Stimulated activated CD8-positive, alpha-beta memory T cell treated with anti-CD3 and anti-CD28 coated beads, Interleukin-4, amount 100 ng/mL, for 1 hour (primary cell): ENCODE data around the gene LRRC51.
A peak's percentile ranks its signal among the peaks of the same experiment; 100 is the strongest.

Experiments
- DNase-seq, 2 donors: peaks; one replicate each; pipeline ENCODE4 v3.0.0-alpha.2; 2020; ENCODE audit warnings: low read depth in 2 of 2, low spot score in 1 of 2

Gene LRRC51

GRCh38 chr11:72080326-72081183 is at the start of gene LRRC51, which contains the start of gene NUMA1:
Gene LRRC51 (plus strand): TSS chr11:72080850. CDS start chr11:72089084, 8,234 bp downstream.
Gene NUMA1 (minus strand): TSS chr11:72080542. CDS start chr11:72035943, 44,599 bp downstream.
- DNase-seq, result peak; percentile 92 to 96

- DNase-seq, result no peak
Observed at GRCh38 chr11:72036687-72037086, 44.0 kb upstream of the LRRC51 start.

GRCh38 chr11:72037554-72038311 is 42.9 kb upstream of the LRRC51 start:
- DNase-seq, result no peak

GRCh38 chr11:72038491-72038890 is 42.2 kb upstream of the LRRC51 start:
- no peak for DNase-seq

- no peak for DNase-seq
Observed at GRCh38 chr11:72039031-72039855, 41.4 kb upstream of the LRRC51 start.

- no peak for DNase-seq
Observed at GRCh38 chr11:72039856-72040401, 40.7 kb upstream of the LRRC51 start.

- DNase-seq, result peak; percentile 49 to 61
Observed at GRCh38 chr11:72040491-72041363, 39.9 kb upstream of the LRRC51 start.

GRCh38 chr11:72041364-72042063 is 39.1 kb upstream of the LRRC51 start:
- no peak for DNase-seq

- no peak for DNase-seq
Observed at GRCh38 chr11:72042064-72042745, 38.4 kb upstream of the LRRC51 start.

- no peak for DNase-seq
Observed at GRCh38 chr11:72045849-72046248, 34.8 kb upstream of the LRRC51 start.

- DNase-seq, result no peak
Observed at GRCh38 chr11:72048766-72049460, 31.7 kb upstream of the LRRC51 start.

- no peak for DNase-seq
Observed at GRCh38 chr11:72058416-72059034, 22.1 kb upstream of the LRRC51 start.

GRCh38 chr11:72061739-72062396 is 18.8 kb upstream of the LRRC51 start:
- no peak for DNase-seq

GRCh38 chr11:72066855-72067254 is 13.8 kb upstream of the LRRC51 start:
- no peak for DNase-seq

- no peak for DNase-seq
Observed at GRCh38 chr11:72067266-72067665, 13.4 kb upstream of the LRRC51 start.

- DNase-seq, result no peak
Observed at GRCh38 chr11:72067676-72068075, 13.0 kb upstream of the LRRC51 start.

- DNase-seq, result no peak
Observed at GRCh38 chr11:72069200-72069599, 11.4 kb upstream of the LRRC51 start.
